K562 (cell line): ENCODE results near the gene OR56B4. TPM values are rescaled to one million over a fixed set of nuclear protein-coding genes. Genes with fewer than 3 reads are reported as not detected.

Experiments used
- ATAC-seq: fragments of 200-7000 bp; cut with Tn5 transposase; 3 replicates; pipeline ENCODE4 v1.9.1; 2020; ENCODE audit warnings: moderate library complexity
- BruUV-seq: library from RNA; stranded (reverse); fragments of 400-500 nt; replicated peaks from 2 replicates; lab custom pipeline; 2021; lab: Mats Ljungman, UMichigan
- CTCF ChIA-PET: fragments of 300-600 bp; formaldehyde crosslinking; extraction: SDS; loops from one replicate; lab custom pipeline; 2021; ENCODE audit warnings: low intra/inter-chr PET ratio; lab: Yijun Ruan, JAX
- POLR2A ChIA-PET: fragments of 300-600, 350-650 bp; sonication (Branson Sonifier 250); formaldehyde crosslinking; extraction: SDS; loops from one replicate; lab custom pipeline; 2021; ENCODE audit warnings: antibody characterized with exemption, inconsistent platforms; lab: Yijun Ruan, JAX
- DNase-seq, 4 experiments: peaks; one replicate each; pipeline versions ENCODE4 v3.0.0 to v3.0.0-alpha.2; 2011 to 2018; ENCODE audit warnings: low spot score in 3 of 4, mixed read lengths in 3 of 4; ENCODE audit errors: extremely low read depth in 1 of 4
- FAIRE-seq: peaks from 2 replicates; lab custom pipeline; 2011; peaks lifted over from hg19 to GRCh38; lab: Jason Lieb, UNC
- H2AFZ ChIP-seq: 2 replicates; pipeline ENCODE4 v1.6.0; 2011; ENCODE audit warnings: low read depth, low read length, control low read depth, inconsistent platforms
- H3K27ac ChIP-seq: fragments of 200-600 bp; 3 replicates; pipeline ENCODE4 v1.8.0; 2011; ENCODE audit warnings: low read depth, mild to moderate bottlenecking, control low read depth, inconsistent platforms, low read length, moderate library complexity, mixed read lengths; ENCODE audit errors: extremely low read depth
- H3K27me3 ChIP-seq, 2 experiments: fragments of 300-600 bp in 1 of 2; 2 replicates in 1 of 2; 3 replicates in 1 of 2; pipeline versions ENCODE4 v1.6.0 to v1.8.0; 2011; ENCODE audit warnings: inconsistent platforms in 2 of 2, low read length in 2 of 2, mild to moderate bottlenecking in 1 of 2, mixed read lengths in 1 of 2, moderate library complexity in 1 of 2; ENCODE audit not compliant: control insufficient read depth in 2 of 2, insufficient read depth in 2 of 2
- H3K36me3 ChIP-seq: fragments of 300-600 bp; 3 replicates; pipeline ENCODE4 v1.8.0; 2011; ENCODE audit warnings: mild to moderate bottlenecking, low read length, inconsistent platforms; ENCODE audit not compliant: control insufficient read depth, insufficient read depth
- H3K4me1 ChIP-seq, 2 experiments: fragments of 200-600 bp in 1 of 2; replicated peaks in 1 of 2; 2 replicates in 1 of 2; 3 replicates in 1 of 2; pipeline versions ENCODE4 v1.5.1 to v1.8.0; 2011; ENCODE audit warnings: inconsistent platforms in 2 of 2, low read length in 2 of 2, mild to moderate bottlenecking in 1 of 2, mixed read lengths in 1 of 2, moderate library complexity in 1 of 2; ENCODE audit not compliant: control insufficient read depth in 2 of 2, insufficient read depth in 2 of 2
- H3K4me2 ChIP-seq: 2 replicates; pipeline ENCODE4 v1.6.1; 2011; ENCODE audit warnings: low read length, control low read depth, inconsistent platforms, mixed read lengths; ENCODE audit not compliant: insufficient read depth
- H3K4me3 ChIP-seq: fragments of 200-600 bp; sonication (generic), shearing (Covaris generic); 2 replicates; pipeline ENCODE4 v1.5.1; 2016; ENCODE audit warnings: control low read depth, inconsistent platforms
- H3K79me2 ChIP-seq: fragments of 200-600 bp; 3 replicates; pipeline ENCODE4 v1.8.0; 2011; ENCODE audit warnings: low read length, inconsistent platforms; ENCODE audit not compliant: control insufficient read depth, insufficient read depth
- H3K9ac ChIP-seq, 2 experiments: 2 replicates each; pipeline versions ENCODE4 v1.6.0 to v1.6.1; 2011; ENCODE audit warnings: low read depth in 2 of 2, low read length in 2 of 2, control low read depth in 1 of 2, inconsistent platforms in 1 of 2, mild to moderate bottlenecking in 1 of 2, mixed read lengths in 1 of 2; ENCODE audit not compliant: insufficient read depth in 1 of 2
- H3K9me1 ChIP-seq: one replicate; pipeline ENCODE4 v1.6.0; 2011; ENCODE audit warnings: inconsistent platforms, mild to moderate bottlenecking, low read length, moderate library complexity; ENCODE audit not compliant: control insufficient read depth, insufficient read depth
- H3K9me3 ChIP-seq: replicated peaks from 2 replicates; pipeline ENCODE4 v1.5.1; 2011; ENCODE audit warnings: low read depth, low read length, inconsistent platforms; ENCODE audit not compliant: control insufficient read depth, insufficient read depth
- H4K20me1 ChIP-seq: replicated peaks from 2 replicates; pipeline ENCODE4 v1.6.1; 2011; ENCODE audit warnings: low read length, inconsistent platforms, mixed read lengths; ENCODE audit not compliant: control insufficient read depth, insufficient read depth
- CXXC5 ChIP-seq: fragments of 250-450 bp; sonication (Bioruptor Pico); IDR thresholded peaks from 2 replicates; pipeline ENCODE4 v1.8.0; 2022; ENCODE audit warnings: inconsistent platforms, mild to moderate bottlenecking, moderate library complexity
- EWSR1 ChIP-seq: fragments of 450-650 bp; IDR thresholded peaks from 2 replicates; pipeline ENCODE4 v1.6.1; 2018; ENCODE audit warnings: borderline replicate concordance, mild to moderate bottlenecking, low read depth, moderate library complexity; ENCODE audit not compliant: partially characterized antibody
- FOSL1 ChIP-seq: fragments of 200-800 bp; sonication (Bioruptor generic); conservative IDR thresholded peaks from 2 replicates; pipeline ENCODE4 v1.6.1; 2016; ENCODE audit warnings: missing genetic modification characterization, missing compliant biosample characterization
- WGBS: fragments of 100-300 bp; shearing (Covaris generic); methylation state at CpG from one replicate; pipeline ENCODE4 v1.1.6; 2016; ENCODE audit warnings: low coverage, mixed read lengths; ENCODE audit not compliant: insufficient coverage; ENCODE audit errors: missing lambda C conversion rate; 5-methylcytosine and 5-hydroxymethylcytosine counted together
- in situ Hi-C: fragments of 300-500 bp; cut with MboI; formaldehyde crosslinking; loops from 4 replicates; pipeline ENCODE4 v1.15.0; 2018; ENCODE audit warnings: inconsistent platforms, mixed read lengths
- intact Hi-C: fragments of 100-400 bp; cut with micrococcal nuclease; formaldehyde crosslinking; loops from 2 replicates; pipeline ENCODE4 v1.14.2; 2022
- polyA plus RNA-seq, 8 experiments: library from polyadenylated mRNA; depleted of rRNA in 4 of 8; stranded (reverse) in 5 of 8; unstranded in 3 of 8; fragments of >200 nt; fragmentation: Nextera tagmentation in 2 of 8; fragmentation: Illumina TruSeq in 1 of 8; extraction: Ambion mirVana in 2 of 8; extraction: Trizol in 1 of 8; gene quantifications; 2 replicates each; pipeline versions ENCODE4 v1.2.1 to v1.2.3, GENCODE V29; 2011 to 2014; ENCODE audit warnings: inconsistent platforms in 1 of 8, missing spikeins in 1 of 8
- total RNA-seq, 7 experiments: library from RNA; depleted of rRNA in 6 of 7; stranded (reverse); fragments of >200 nt in 6 of 7; fragmentation: Illumina TruSeq in 2 of 7; extraction: Trizol in 2 of 7; gene quantifications; 2 replicates each; pipeline versions ENCODE4 v1.2.1 to v1.2.3, GENCODE V29; 2011 to 2021; ENCODE audit warnings: low replicate concordance in 1 of 7

The OR56B4 gene
- total and polyA plus RNA-seq, 9 of the 15 experiments (the other 6 are each of a cell fraction or from before 2014, with no cell fraction given), result 0.07 TPM; not detected in 8

- WGBS, result 0% methylated on average over 3 of the region's 3 CpGs
Measured at GRCh38 chr11:6124245-6124644, 16.8 kb downstream of the OR56B4 start.

GRCh38 chr11:6127881-6128280 is 20.4 kb downstream of the OR56B4 start:
- no peak overlapping the region for H3K4me2 ChIP-seq
- no peaks in the 10 kb centered on the region for H3K4me1 ChIP-seq
- H3K27me3 ChIP-seq, result peaks cover 5 to 10% of the 10 kb centered on the region in 2 experiments; a peak in 3 of 5 replicates
- FAIRE-seq (no peak), DNase-seq (no peak), ATAC-seq (no peak)
- POLR2A ChIA-PET, result interaction anchor here (0.6 kb wide), 1 partner anchor 254 kb away, joined by 5 read pairs; no protein-coding TSS in a partner anchor
- H3K9me3 ChIP-seq, result no peaks in the 10 kb centered on the region
- intact Hi-C loops (no loop called here), in situ Hi-C loops (no loop called here)
- no peaks in the 10 kb centered on the region for H4K20me1 ChIP-seq
- no peak overlapping the region for H3K27ac ChIP-seq
- H3K36me3 ChIP-seq, result no peaks in the 10 kb centered on the region
- no peaks in the 10 kb centered on the region for H3K9me1 ChIP-seq
- TF ChIP-seq EWSR1 (no peak), FOSL1 (tag) (peak; percentile 80)
- no peak overlapping the region for H2AFZ ChIP-seq
- CTCF ChIA-PET, result no interaction called here
- no peaks in the 10 kb centered on the region for H3K79me2 ChIP-seq
- no peak overlapping the region for H3K4me3 ChIP-seq
- BruUV-seq, result no TSS peak
- H3K9ac ChIP-seq, result no peak overlapping the region
- WGBS, result 0% methylated on average over 4 of the region's 4 CpGs

More at GRCh38 chr11:6124245-6124644, 16.8 kb downstream of the OR56B4 start:
- no peaks in the 10 kb centered on the region for H3K9me3 ChIP-seq
- in situ Hi-C loops, result no loop called here
- no peaks in the 10 kb centered on the region for H3K9me1 ChIP-seq
- ATAC-seq, result no peak
- no peak for FAIRE-seq
- DNase-seq, result no peak
- no peak overlapping the region for H3K4me3 ChIP-seq
- ChIA-PET POLR2A (interaction anchor here (0.7 to 1.2 kb wide), 2 partner anchors 9 to 11 kb away, joined by 3 read pairs; no protein-coding TSS in a partner anchor), CTCF (no interaction called here)
- no peak overlapping the region for H2AFZ ChIP-seq
- H4K20me1 ChIP-seq, result no peaks in the 10 kb centered on the region
- H3K4me2 ChIP-seq, result no peak overlapping the region
- H3K9ac ChIP-seq, result no peak overlapping the region
- peaks cover 0 to 8% of the 10 kb centered on the region in 2 experiments; a peak in 2 of 5 replicates for H3K27me3 ChIP-seq
- intact Hi-C loops, result no loop called here
- no peaks in the 10 kb centered on the region for H3K4me1 ChIP-seq
- H3K27ac ChIP-seq, result no peak overlapping the region
- no peaks in the 10 kb centered on the region for H3K36me3 ChIP-seq
- no TSS peak for BruUV-seq
- TF ChIP-seq CXXC5, result no peak
- H3K79me2 ChIP-seq, result no peaks in the 10 kb centered on the region
